Activated naive CD4-positive, alpha-beta T cell treated with anti-CD3 and anti-CD28 coated beads, Interleukin-2, amount 10 ng/mL, durations not matched to agents 7 days and 5 days (primary cell): ENCODE measurements around the gene STK39.
"Not testable (repeated sequence)": the region's sequence is repeated elsewhere in the genome, so short reads cannot be mapped to it uniquely, and the experiment has no call there.

Experiments
- CTCF ChIA-PET: fragments of 350-600 bp; sonication (Branson Sonifier 250); formaldehyde crosslinking; loops from one replicate; lab custom pipeline; 2021; ENCODE audit warnings: antibody characterized with exemption; lab: Charles Lee
- DNase-seq: peaks from one replicate; pipeline ENCODE4 v3.0.0-alpha.2; 2020
- H3K27ac Mint-ChIP-seq: one replicate; pipeline ENCODE4 v1.8.0; 2021; ENCODE audit warnings: mild to moderate bottlenecking, moderate library complexity, mixed read lengths
- H3K27me3 Mint-ChIP-seq: one replicate; pipeline ENCODE4 v1.8.0; 2021; ENCODE audit warnings: mild to moderate bottlenecking, mixed read lengths
- H3K36me3 Mint-ChIP-seq: one replicate; pipeline ENCODE4 v1.8.0; 2021; ENCODE audit warnings: mixed read lengths
- H3K4me1 Mint-ChIP-seq: one replicate; pipeline ENCODE4 v1.8.0; 2021; ENCODE audit warnings: mixed read lengths
- H3K4me3 Mint-ChIP-seq: one replicate; pipeline ENCODE4 v1.8.0; 2021; ENCODE audit warnings: mild to moderate bottlenecking, moderate library complexity, mixed read lengths
- H3K9me3 Mint-ChIP-seq: one replicate; pipeline ENCODE4 v1.8.0; 2021; ENCODE audit warnings: mixed read lengths

STK39 gene

DNA sequence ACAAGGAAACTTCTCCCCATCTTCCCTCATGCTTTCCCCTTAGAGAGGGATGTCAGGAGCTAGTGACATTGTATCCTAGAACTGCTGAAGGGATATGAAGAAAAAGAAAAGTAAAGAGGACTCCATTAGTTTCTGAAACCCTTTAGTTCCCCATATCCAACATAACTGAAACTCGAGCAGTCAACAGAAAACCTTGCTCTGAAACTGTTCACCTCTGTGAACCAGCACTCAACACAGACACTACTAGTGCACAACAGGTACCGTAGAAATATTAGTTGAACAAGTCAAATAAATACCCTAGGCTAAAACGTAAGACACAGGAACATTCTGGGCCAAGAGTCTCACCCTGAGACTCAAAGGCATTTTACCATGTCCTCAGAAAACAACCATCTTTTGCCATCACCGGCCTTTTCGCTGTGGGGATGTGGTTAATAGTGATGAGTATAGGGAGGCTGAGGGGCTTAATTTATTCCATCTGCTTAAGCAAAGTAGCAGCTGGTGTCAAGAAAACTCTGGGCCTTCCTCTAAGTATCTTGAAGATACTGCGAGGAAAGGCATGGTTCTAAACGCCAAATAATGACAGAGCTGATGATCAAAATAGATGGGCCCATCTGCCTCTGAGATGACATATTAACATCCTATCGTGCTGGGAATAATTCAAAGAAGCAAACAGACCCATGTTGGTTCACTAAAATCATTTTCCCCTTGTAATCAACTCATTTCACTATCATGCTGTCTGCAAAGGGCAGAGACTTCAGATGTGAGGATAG, 156.8 kb downstream of the STK39 start:
- peaks cover 12% of the 10 kb centered on the region for H3K36me3 Mint-ChIP-seq
- H3K9me3 Mint-ChIP-seq = no peaks in the 10 kb centered on the region
- CTCF ChIA-PET = no interaction called here
- H3K27ac Mint-ChIP-seq = no peak overlapping the region
- DNase-seq = no peak
- no peaks in the 10 kb centered on the region for H3K27me3 Mint-ChIP-seq
- H3K4me1 Mint-ChIP-seq = peaks cover 20% of the 10 kb centered on the region
- H3K4me3 Mint-ChIP-seq = no peak overlapping the region

DNA sequence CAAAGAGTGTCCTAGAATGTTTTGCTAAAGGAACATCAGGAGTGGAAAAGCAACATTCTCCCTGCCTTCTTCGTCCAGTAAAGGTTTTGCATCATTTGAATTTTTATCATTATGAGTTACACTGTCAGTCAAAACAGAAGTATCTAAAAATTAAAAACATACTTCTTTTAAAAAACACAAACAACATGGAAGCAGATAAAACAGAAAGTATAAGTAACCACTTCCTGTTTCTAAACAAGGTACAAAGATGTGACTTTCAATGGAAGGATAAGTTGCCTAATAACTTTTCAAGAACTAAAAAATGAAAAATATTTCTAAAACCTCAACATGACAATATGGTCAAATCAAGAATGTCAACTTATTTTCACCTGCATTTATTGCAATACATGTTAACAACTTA, 158.2 kb downstream of the STK39 start:
- CTCF ChIA-PET = no interaction called here
- Mint-ChIP-seq H3K27me3 (no peaks in the 10 kb centered on the region), H3K36me3 (peaks cover 16% of the 10 kb centered on the region), H3K4me1 (peaks cover 20% of the 10 kb centered on the region), H3K4me3 (no peak overlapping the region), H3K27ac (peak overlapping the region; percentile 81), H3K9me3 (no peaks in the 10 kb centered on the region)
- no peak for DNase-seq

DNA sequence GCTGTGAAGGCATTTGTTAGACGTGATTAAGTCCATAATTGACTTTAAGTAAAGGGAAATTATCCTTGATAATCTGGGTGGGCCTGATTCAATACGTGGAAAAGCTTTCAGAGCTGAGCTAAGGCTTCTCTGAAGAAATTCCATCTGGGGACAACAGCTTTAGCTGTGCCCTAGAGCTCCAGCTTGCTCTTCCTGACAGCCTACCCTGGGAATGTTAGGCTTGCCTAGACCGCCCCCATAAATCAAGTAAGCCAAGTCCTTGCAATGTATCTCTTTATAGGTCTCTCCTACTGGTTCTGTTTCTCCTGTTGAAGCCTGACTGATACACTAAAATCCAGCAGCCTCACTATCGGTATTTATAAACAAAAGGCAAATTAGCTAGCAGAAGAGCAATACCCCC, 160.0 kb downstream of the STK39 start:
- Mint-ChIP-seq H3K4me3 (no peak overlapping the region), H3K36me3 (peaks cover 17% of the 10 kb centered on the region), H3K9me3 (no peaks in the 10 kb centered on the region), H3K4me1 (peaks cover 20% of the 10 kb centered on the region), H3K27me3 (no peaks in the 10 kb centered on the region), H3K27ac (no peak overlapping the region)
- CTCF ChIA-PET = no interaction called here
- DNase-seq = no peak

DNA sequence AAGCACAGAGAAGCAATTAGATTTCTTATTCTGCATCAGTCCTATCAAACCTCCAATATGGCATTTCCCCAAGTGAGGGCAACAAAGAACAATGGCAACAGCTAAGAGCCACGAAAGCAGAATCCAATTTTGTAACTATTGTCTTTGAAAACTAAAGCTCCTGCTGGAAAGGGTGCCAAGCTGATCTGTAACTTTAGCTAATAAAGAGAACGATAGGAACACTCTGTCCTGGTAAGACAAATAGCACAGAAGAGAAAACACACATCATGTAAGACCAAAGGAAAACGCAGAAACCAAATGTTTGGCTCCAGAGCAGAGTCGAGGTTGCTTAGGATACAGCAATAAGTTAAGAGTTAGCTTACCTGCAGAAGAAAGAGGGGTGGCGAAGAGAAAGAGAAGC, 160.5 kb downstream of the STK39 start:
- peaks cover 19% of the 10 kb centered on the region for H3K36me3 Mint-ChIP-seq
- H3K4me3 Mint-ChIP-seq = no peak overlapping the region
- CTCF ChIA-PET = no interaction called here

GRCh38 chr2:168085801-168086361, 161.5 kb downstream of the STK39 start:
- H3K4me1 Mint-ChIP-seq = peaks cover 20% of the 10 kb centered on the region
- CTCF ChIA-PET = interaction anchor here (1.0 kb wide), 1 partner anchor 13 kb away, joined by 3 read pairs; no protein-coding TSS in a partner anchor
- no peaks in the 10 kb centered on the region for H3K27me3 Mint-ChIP-seq
- no peak for DNase-seq
- no peaks in the 10 kb centered on the region for H3K9me3 Mint-ChIP-seq
- H3K36me3 Mint-ChIP-seq = peaks cover 20% of the 10 kb centered on the region
- no peak overlapping the region for H3K27ac Mint-ChIP-seq
- H3K4me3 Mint-ChIP-seq = no peak overlapping the region

More for the DNA sequence above, 160.5 kb downstream of the STK39 start:
- no peak overlapping the region for H3K27ac Mint-ChIP-seq
- H3K27me3 Mint-ChIP-seq = no peaks in the 10 kb centered on the region
- no peak for DNase-seq
- H3K4me1 Mint-ChIP-seq = peaks cover 20% of the 10 kb centered on the region
- no peaks in the 10 kb centered on the region for H3K9me3 Mint-ChIP-seq

GRCh38 chr2:168084288-168084687, 163.1 kb downstream of the STK39 start:
- CTCF ChIA-PET = no interaction called here
- Mint-ChIP-seq H3K27ac (no peak overlapping the region), H3K9me3 (no peaks in the 10 kb centered on the region), H3K4me1 (peaks cover 11% of the 10 kb centered on the region), H3K27me3 (no peaks in the 10 kb centered on the region), H3K36me3 (peaks cover 17% of the 10 kb centered on the region), H3K4me3 (no peak overlapping the region)
- DNase-seq = no peak

- DNase-seq, H3K27me3 Mint-ChIP-seq, H3K4me3 Mint-ChIP-seq, H3K27ac Mint-ChIP-seq, H3K9me3 Mint-ChIP-seq, CTCF ChIA-PET, H3K4me1 Mint-ChIP-seq: not testable (repeated sequence)
- H3K36me3 Mint-ChIP-seq = peaks cover 15% of the 10 kb centered on the region
Measured at GRCh38 chr2:168081452-168081851, 165.9 kb downstream of the STK39 start.

DNA sequence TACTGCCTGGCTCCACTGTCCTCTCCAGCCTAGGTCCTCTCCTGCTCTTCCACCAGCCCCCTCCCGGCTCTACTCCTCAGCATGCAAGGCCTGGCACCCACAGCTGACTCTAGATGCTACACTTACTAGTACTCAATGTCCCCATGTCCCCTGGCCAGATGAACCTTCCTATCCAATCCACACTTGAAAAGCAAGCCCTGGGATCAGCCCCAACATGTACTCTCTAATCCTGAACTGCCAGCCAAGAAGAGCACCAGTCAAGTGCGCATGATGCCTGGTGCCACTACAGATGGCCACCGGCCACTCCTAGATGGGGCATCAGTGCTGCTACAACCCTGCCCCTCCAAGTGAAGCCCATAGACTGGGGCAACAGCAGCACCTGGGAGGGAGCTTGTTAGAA, 168.2 kb downstream of the STK39 start:
- peaks cover 14% of the 10 kb centered on the region for H3K36me3 Mint-ChIP-seq
- no peak for DNase-seq
- no peaks in the 10 kb centered on the region for H3K9me3 Mint-ChIP-seq
- no peak overlapping the region for H3K4me3 Mint-ChIP-seq
- H3K4me1 Mint-ChIP-seq = no peaks in the 10 kb centered on the region
- CTCF ChIA-PET = no interaction called here
- no peaks in the 10 kb centered on the region for H3K27me3 Mint-ChIP-seq
- no peak overlapping the region for H3K27ac Mint-ChIP-seq

GRCh38 chr2:168076731-168077130, 170.7 kb downstream of the STK39 start:
- CTCF ChIA-PET = interaction anchor here (1.1 kb wide), 1 partner anchor 42 kb away, joined by 3 read pairs; no protein-coding TSS in a partner anchor
- Mint-ChIP-seq H3K36me3 (peaks cover 14% of the 10 kb centered on the region), H3K4me3 (no peak overlapping the region), H3K27ac (no peak overlapping the region), H3K27me3 (no peaks in the 10 kb centered on the region), H3K9me3 (no peaks in the 10 kb centered on the region), H3K4me1 (no peaks in the 10 kb centered on the region)
- no peak for DNase-seq

DNA sequence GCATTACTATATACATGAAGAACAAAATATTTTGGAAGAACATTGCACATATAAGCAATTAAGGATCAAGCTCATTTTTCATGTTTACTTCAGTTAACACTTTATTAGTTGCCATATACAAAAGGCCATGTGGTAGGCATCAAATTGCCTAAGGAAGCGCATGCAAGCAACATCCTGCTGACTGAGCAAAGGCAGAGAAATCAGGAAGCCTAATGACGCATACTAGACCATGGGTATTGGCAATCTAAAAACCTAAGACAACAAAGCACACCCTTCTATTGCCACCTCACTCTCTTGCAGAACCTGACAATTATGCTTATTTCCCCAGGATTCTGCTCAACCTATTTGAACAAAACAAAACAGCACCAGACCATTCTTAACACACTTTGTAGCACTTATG, 171.9 kb downstream of the STK39 start:
- H3K27ac Mint-ChIP-seq = no peak overlapping the region
- no peaks in the 10 kb centered on the region for H3K9me3 Mint-ChIP-seq
- H3K4me3 Mint-ChIP-seq = no peak overlapping the region
- peaks cover 12% of the 10 kb centered on the region for H3K36me3 Mint-ChIP-seq
- no peak for DNase-seq
- CTCF ChIA-PET = interaction anchor here (0.9 kb wide), 1 partner anchor 17 kb away, joined by 3 read pairs; no protein-coding TSS in a partner anchor
- no peaks in the 10 kb centered on the region for H3K27me3 Mint-ChIP-seq
- no peaks in the 10 kb centered on the region for H3K4me1 Mint-ChIP-seq

DNA sequence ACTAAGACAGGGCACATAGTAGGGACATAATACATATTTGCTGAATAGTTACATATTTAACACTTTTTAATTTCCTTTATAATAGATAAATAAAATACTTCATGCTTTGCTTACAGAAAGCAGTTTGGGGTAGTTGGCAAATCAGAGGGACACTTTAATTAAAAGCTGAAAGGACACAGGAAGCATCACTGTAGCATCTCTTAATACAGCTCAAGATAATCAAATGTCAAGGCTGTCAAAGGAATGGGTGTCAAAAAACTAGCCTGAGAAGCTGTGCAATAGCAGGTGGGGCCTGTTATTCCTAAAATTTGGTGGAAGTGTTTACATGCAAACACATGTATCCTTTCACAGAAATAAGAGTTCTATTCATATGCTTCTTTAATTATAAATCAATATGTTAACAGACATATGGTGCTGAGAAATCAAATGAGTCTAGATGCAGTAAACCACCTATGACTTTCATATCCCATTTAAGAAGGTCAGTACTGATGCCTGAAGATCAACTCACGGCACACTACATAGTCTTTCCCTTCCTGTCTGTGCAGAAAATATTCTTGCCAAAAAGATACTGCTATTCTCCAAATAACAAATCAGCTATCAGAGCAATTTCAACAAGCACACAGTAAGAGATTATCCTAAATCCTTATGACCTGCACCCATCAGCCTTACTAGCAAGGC, 174.6 kb downstream of the STK39 start:
- no peak for DNase-seq
- Mint-ChIP-seq H3K27ac (no peak overlapping the region), H3K4me1 (no peaks in the 10 kb centered on the region), H3K36me3 (peaks cover 7% of the 10 kb centered on the region), H3K9me3 (no peaks in the 10 kb centered on the region), H3K4me3 (no peak overlapping the region), H3K27me3 (no peaks in the 10 kb centered on the region)
- CTCF ChIA-PET = no interaction called here

DNA sequence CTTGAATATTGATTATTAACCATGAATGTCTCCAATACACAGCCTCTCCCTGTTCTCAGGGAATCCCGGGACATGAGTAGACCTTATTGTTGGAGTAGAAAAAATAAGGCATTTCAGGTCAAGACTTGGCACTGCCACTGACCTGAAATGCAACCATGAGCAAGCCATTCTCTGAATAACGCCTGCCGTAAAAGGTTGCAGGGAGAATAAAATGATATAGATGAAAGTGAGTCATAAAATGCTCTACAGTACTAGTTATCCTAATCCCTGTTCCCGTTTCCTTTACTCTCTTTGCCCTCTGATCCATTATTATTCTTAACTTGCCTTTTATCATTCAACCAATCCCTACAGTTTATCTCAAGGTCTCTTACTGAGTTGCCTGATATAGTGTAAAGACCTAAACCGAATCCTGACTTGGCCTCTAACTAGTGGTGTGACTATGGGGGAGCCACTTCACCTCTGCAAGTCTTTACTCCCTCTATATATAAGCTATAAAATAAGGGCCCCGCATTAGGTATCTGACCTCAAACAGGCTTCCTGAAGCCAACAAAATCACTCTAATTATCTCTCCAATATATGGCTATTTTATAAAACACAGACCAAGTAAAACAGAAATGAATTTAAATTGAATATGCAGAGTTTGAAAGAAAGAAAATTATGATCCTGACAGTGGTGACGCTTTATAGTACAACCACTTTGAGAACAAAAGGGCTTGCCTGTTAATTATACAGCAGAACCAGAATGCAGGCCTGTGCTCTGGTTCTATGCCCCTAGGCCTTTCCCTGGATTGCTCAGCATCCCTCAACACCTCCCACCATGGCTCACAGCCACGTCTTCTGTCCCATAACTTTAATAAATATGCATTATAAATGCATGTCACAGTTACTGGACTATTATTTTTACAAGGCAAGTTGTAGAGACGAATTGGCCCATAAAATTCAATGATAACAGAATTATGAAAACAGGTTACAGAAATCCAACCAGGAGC, 183.1 kb downstream of the STK39 start:
- peaks cover 14% of the 10 kb centered on the region for H3K36me3 Mint-ChIP-seq

GRCh38 chr2:168062936-168063335, 184.5 kb downstream of the STK39 start:
- Mint-ChIP-seq H3K4me1 (no peaks in the 10 kb centered on the region), H3K27ac (no peak overlapping the region), H3K9me3 (no peaks in the 10 kb centered on the region), H3K4me3 (no peak overlapping the region), H3K36me3 (peaks cover 14% of the 10 kb centered on the region), H3K27me3 (no peaks in the 10 kb centered on the region)
- CTCF ChIA-PET = no interaction called here
- DNase-seq = no peak

More for the DNA sequence above, 183.1 kb downstream of the STK39 start:
- Mint-ChIP-seq H3K4me1 (no peaks in the 10 kb centered on the region), H3K9me3 (no peaks in the 10 kb centered on the region), H3K27me3 (no peaks in the 10 kb centered on the region), H3K27ac (no peak overlapping the region), H3K4me3 (no peak overlapping the region)
- no peak for DNase-seq
- CTCF ChIA-PET = no interaction called here

- CTCF ChIA-PET = no interaction called here
- no peaks in the 10 kb centered on the region for H3K9me3 Mint-ChIP-seq
Measured at GRCh38 chr2:168062054-168062453, 185.3 kb downstream of the STK39 start.

More at GRCh38 chr2:168062054-168062453, 185.3 kb downstream of the STK39 start:
- H3K27ac Mint-ChIP-seq = no peak overlapping the region
- no peaks in the 10 kb centered on the region for H3K4me1 Mint-ChIP-seq
- no peak overlapping the region for H3K4me3 Mint-ChIP-seq
- no peaks in the 10 kb centered on the region for H3K27me3 Mint-ChIP-seq
- DNase-seq = no peak
- H3K36me3 Mint-ChIP-seq = peaks cover 14% of the 10 kb centered on the region
